GM13976 (cell line): Measurements from ENCODE around the gene TEDDM1.
"Not testable (repeated sequence)": the region's sequence is repeated elsewhere in the genome, so short reads cannot be mapped to it uniquely, and the experiment has no call there.

Experiments used
- DNase-seq: peaks from one replicate; pipeline ENCODE4 v3.0.0; 2012; ENCODE audit warnings: low spot score
- CTCF ChIP-seq: IDR thresholded peaks from 2 replicates; pipeline ENCODE4 v1.5.1; 2012; ENCODE audit warnings: borderline replicate concordance, mild to moderate bottlenecking; ENCODE audit not compliant: insufficient read depth; ENCODE audit errors: extremely low read depth, missing control alignments, control extremely low read depth
- in situ Hi-C: fragments of 300-500 bp; cut with MboI; formaldehyde crosslinking; loops from one replicate; pipeline ENCODE4 v1.12.0; 2022; ENCODE audit warnings: low sequenced_read_pairs, mixed read lengths, inconsistent platforms; ENCODE audit not compliant: unreplicated experiment

Gene TEDDM1, protein sequence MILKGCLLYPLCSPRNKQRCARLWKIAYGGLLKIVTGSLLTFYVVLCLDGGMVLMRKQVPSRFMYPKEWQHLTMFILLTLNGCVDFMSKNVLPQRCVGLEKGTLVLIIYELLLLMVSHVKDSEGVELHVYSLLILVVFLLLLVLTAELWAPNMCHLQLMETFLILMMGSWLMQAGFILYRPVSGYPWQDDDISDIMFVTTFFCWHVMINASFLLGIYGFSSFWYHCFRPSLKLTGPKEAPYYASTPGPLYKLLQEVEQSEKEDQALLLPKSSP

DNA sequence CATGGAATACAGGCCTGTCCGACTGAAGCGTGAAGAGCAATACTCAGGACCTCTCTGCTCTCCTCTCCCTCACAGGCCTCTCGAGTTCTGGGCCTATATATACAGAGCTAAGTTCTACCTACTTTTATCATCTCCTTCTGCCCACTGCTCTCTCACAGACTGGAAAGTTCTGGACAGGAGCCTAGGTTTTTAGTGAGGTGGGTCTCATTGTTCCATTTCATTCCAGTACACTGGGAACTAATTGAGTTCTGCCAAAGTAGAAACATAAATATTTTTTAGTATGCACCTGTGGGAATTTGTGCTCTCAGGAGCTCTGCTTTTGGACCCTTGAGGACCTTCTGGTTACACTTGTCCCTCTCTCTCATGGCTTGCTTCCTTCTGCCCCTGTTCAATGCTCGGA is at the start of gene TEDDM1:
TSS of gene TEDDM1 (minus strand) at position 101 of the 400 bp plus-strand sequence. CDS start 182 bp downstream, outside the sequence.
- in situ Hi-C loops, result no loop called here
- TF ChIP-seq CTCF, result no peak
- DNase-seq, result no peak

GRCh38 chr1:182450087-182450486 is 49.6 kb upstream of the TEDDM1 start, which contains the start of gene RGSL1:
Gene RGSL1, plus strand, starts transcription at chr1:182450146. Its CDS starts 20 bp downstream, at chr1:182450166.
- TF ChIP-seq CTCF, result no peak
- in situ Hi-C loops, result no loop called here
- DNase-seq, result no peak

DNA sequence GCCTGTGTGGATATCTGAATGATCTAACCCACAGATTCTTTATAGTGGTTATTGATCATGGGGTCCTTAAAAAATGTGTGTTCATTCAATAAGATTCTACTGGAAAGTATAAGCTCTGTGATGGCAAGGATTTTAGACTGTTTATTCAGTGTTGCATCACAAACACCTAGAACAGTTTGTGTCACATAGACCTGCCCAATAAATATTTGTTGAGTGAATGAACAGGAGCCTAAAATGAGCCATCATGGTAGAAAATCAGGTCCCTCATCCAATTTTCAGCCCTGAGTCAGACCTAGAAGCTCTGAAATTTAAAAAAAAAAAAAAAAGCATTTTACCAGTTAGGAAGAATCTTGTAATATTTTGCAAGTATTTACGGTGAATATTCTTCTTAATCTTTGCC is 47.2 kb upstream of the TEDDM1 start:
- TF ChIP-seq CTCF, result no peak
- in situ Hi-C loops, result loop anchor here (5.0 to 10.0 kb wide), 2 partner anchors 140 to 337 kb away; partner anchors contain the start of genes NPL and RNASEL
- DNase-seq, result no peak

DNA sequence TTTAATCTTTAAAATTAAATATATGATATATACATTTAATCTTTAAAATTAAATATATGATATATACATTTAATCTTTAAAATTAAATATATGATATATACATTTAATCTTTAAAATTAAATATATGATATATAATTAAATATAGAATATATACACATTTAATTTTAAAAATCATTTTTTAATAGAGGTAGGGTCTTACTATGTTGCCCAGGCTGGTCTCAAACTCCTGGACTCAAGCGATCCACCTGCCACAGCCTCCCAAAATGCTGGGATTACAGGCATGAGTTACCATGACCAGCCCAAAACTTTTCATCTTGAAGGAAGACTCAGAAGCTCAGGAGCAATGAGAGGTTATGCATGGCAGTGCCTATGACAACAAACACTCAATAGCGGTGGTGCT is 46.7 kb upstream of the TEDDM1 start:
- in situ Hi-C loops, result loop anchor here (5.0 to 10.0 kb wide), 2 partner anchors 140 to 338 kb away; partner anchors contain the start of genes NPL and RNASEL
- DNase-seq, result not testable (repeated sequence)

GRCh38 chr1:182446033-182446669 is 45.7 kb upstream of the TEDDM1 start:
- TF ChIP-seq CTCF, result peak; percentile 55
- in situ Hi-C loops, result loop anchor here (5.0 to 10.0 kb wide), 2 partner anchors 141 to 339 kb away; partner anchors contain the start of genes NPL and RNASEL
- peak; percentile 66 for DNase-seq

DNA sequence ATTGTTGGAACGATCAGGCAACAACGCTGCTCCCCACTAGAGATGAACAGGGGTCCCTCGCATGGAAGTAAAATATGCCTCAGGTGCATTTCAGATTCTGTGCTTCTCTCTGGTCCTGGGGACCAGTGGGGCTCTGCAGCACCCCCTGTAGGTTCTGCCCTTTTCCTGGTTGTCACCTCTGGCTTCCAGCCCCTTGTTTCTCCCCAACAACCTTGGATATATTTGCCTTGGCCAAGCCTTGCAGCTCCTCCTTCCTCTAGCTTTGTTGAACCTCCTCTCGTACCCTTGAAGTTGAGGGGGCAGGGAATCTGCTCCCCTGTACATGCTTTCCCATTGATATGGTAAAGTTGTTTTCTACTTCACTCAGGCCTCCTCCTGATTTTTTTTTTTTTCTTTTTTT is 44.0 kb upstream of the TEDDM1 start:
- in situ Hi-C loops, result loop anchor here (10.0 kb wide), 1 partner anchor 340 kb away; the partner anchor contains the start of gene NPL
- peak; percentile 46 for DNase-seq
- peak; percentile 15 for TF ChIP-seq CTCF

GRCh38 chr1:182442333-182442732 is 41.9 kb upstream of the TEDDM1 start:
- no peak for TF ChIP-seq CTCF
- DNase-seq, result no peak
- in situ Hi-C loops, result loop anchor here (10.0 kb wide), 1 partner anchor 342 kb away; the partner anchor contains the start of gene NPL
